Pancreas (tissue), 10 donors: ENCODE results near the gene HAO2. TPM values are rescaled to one million over a fixed set of nuclear protein-coding genes. Genes with fewer than 3 reads are reported as not detected.

Experiments used
- ATAC-seq, 4 donors: fragments of 200-7000 bp; cut with Tn5 transposase; one replicate each; pipeline versions ENCODE4 v1.8.0 to v1.9.1; 2020; ENCODE audit warnings: mild to moderate bottlenecking in 4 of 4, moderate library complexity in 4 of 4
- DNase-seq, 6 donors: peaks; one replicate each; pipeline ENCODE4 v3.0.0-alpha.2; 2020
- FAIRE-seq: peaks from 2 replicates; lab custom pipeline; 2012; peaks lifted over from hg19 to GRCh38; lab: Jason Lieb, UNC
- H3K27ac ChIP-seq, 4 donors: fragments of 200-600 bp; sonication (generic); 1 replicate in 3 of 4; 2 replicates in 1 of 4; pipeline versions ENCODE4 v1.5.0 to v1.8.0; 2020
- H3K27me3 ChIP-seq, 4 donors: fragments of 200-600 bp; one replicate each; pipeline ENCODE4 v1.8.0; 2021
- H3K36me3 ChIP-seq, 3 donors: fragments of 200-600 bp; sonication (generic) in 1 of 3; one replicate each; pipeline versions ENCODE4 v1.5.0 to v1.8.0; 2020 to 2021
- H3K4me1 ChIP-seq, 3 donors: fragments of 200-600 bp; one replicate each; pipeline ENCODE4 v1.8.0; 2021
- H3K4me3 ChIP-seq, 4 donors: fragments of 200-600 bp; sonication (generic) in 2 of 4; one replicate each; pipeline versions ENCODE4 v1.5.0 to v1.8.0; 2020 to 2021
- H3K9me3 ChIP-seq, 4 donors: fragments of 200-600 bp; one replicate each; pipeline ENCODE4 v1.8.0; 2021
- WGBS, 2 donors: extraction: QIAGEN DNeasy Blood & Tissue Kit; methylation state at CpG; one replicate each; pipeline ENCODE4 v1.1.7; 2013; 5-methylcytosine and 5-hydroxymethylcytosine counted together
- intact Hi-C, 3 donors: fragments of 100-400 bp; cut with DNase I; formaldehyde crosslinking; loops; one replicate each; pipeline versions ENCODE4 v1.11.1 to v1.14.2; 2022
- polyA plus RNA-seq, 2 donors: library from polyadenylated mRNA; stranded (reverse); fragments of 200-250 nt; gene quantifications; one replicate each; pipeline ENCODE4 v1.2.3, GENCODE V29; 2013
- total RNA-seq, 6 donors: library from RNA; stranded (reverse); fragmentation: NEBNext Ultra II Directional in 4 of 6; extraction: Animal tissue kit (Norgen Biotek cat#: 25700) in 4 of 6; gene quantifications; one replicate each; pipeline versions ENCODE4 v1.2.1 to v1.2.4, GENCODE V29; 2021 to 2023
- TF ChIP-seq, protein P1 (sequence below), 4 donors: fragments of 200-600 bp; sonication (generic) in 3 of 4; IDR thresholded peaks; one replicate each; pipeline versions ENCODE4 v1.5.0 to v1.8.0; 2021; ENCODE audit warnings: antibody characterized with exemption in 4 of 4
- donor health status: healthy with polysubstance abuse.
- donor health status: DM: no; HTN: no; CAD: no; lungs with moderate emphysema.
- donor health status: DM: no; HTN: no; CAD: no.
- donor health status: control.
- donor health status: control.
- donor health status: Bipolar disorder and iron deficiency.
- donor health status: DM: yes; HTN: yes; CAD: no.
- donor health status: DM: no; HTN: no; CAD: no.
- donor health status: DM: no; HTN: no; CAD: no.
- donor health status: DM: yes; HTN: yes; CAD: no.

Gene HAO2
- total RNA-seq: not detected
- polyA plus RNA-seq: not detected

DNA sequence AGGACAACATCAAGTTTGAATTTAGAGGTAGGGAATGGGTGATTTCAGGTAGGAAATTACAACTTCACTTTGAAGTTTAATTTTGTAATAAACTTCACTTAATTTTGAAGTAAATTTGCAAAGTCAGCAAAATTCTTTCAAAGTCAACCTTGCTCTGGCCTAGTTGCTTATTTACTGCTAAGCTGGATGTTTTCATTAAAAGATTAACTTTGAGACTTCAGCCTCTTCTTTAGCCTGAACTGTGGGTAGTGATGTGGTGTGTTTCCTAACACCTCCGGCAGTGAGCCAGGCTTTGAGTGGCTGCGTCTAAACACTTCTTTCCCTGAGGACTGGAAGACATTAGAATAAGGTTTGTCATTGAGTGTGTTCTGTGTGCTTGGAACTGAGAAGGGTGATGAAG, at the start of gene HAO2:
Gene HAO2 (plus strand): TSS at position 232 of the 400 bp plus-strand sequence. CDS start 12,301 bp downstream, outside the sequence.
- DNase-seq: no peak
- H3K27me3 ChIP-seq: no peaks in the 10 kb centered on the region
- FAIRE-seq: no peak
- WGBS, 2 donors: 71 to 77% methylated on average over 2 of the region's 2 CpGs
- intact Hi-C loops: no loop called here
- peaks cover 0 to 3% (median 0%) of the 10 kb centered on the region in 3 donors for H3K4me1 ChIP-seq
- no peak within 1 kb of the TSS for H3K27ac ChIP-seq
- no peak within 1 kb of the TSS for H3K4me3 ChIP-seq
- no peaks in the 10 kb centered on the region for H3K36me3 ChIP-seq
- no peaks in the 10 kb centered on the region for H3K9me3 ChIP-seq
- TF ChIP-seq, protein P1, sequence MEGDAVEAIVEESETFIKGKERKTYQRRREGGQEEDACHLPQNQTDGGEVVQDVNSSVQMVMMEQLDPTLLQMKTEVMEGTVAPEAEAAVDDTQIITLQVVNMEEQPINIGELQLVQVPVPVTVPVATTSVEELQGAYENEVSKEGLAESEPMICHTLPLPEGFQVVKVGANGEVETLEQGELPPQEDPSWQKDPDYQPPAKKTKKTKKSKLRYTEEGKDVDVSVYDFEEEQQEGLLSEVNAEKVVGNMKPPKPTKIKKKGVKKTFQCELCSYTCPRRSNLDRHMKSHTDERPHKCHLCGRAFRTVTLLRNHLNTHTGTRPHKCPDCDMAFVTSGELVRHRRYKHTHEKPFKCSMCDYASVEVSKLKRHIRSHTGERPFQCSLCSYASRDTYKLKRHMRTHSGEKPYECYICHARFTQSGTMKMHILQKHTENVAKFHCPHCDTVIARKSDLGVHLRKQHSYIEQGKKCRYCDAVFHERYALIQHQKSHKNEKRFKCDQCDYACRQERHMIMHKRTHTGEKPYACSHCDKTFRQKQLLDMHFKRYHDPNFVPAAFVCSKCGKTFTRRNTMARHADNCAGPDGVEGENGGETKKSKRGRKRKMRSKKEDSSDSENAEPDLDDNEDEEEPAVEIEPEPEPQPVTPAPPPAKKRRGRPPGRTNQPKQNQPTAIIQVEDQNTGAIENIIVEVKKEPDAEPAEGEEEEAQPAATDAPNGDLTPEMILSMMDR (IDR thresholded peaks at IDR 0.05): no peak
- ATAC-seq: no peak

DNA sequence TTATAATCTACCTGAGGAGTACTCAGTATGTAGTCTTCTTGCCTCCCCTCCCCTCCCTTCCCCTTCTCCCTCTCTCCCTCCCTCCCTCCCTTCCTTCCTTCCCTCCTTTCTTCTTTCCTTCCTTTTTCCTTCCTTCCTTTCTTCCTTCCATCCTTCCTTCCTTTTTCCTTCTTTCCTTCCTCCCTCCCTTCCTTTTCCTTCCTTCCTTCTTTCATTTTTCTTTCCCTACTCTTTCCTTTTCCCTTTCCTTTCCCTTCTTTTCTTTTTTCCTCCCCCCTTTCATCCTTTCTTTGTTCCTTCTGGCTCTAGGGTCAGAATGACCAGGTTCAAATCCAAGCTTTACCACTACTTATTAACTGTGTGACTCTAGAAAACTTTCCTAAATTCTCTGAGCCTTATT, 48.5 kb upstream of the HAO2 start:
- intact Hi-C loops: no loop called here
- Histone ChIP-seq H3K27ac (no peak overlapping the region), H3K27me3 (no peaks in the 10 kb centered on the region), H3K4me3 (no peak overlapping the region), H3K4me1 (no peaks in the 10 kb centered on the region), H3K36me3 (no peaks in the 10 kb centered on the region), H3K9me3 (no peaks in the 10 kb centered on the region)
- no peak for DNase-seq
- ATAC-seq: no peak
- TF ChIP-seq, protein P1 (IDR thresholded peaks at IDR 0.05): no peak
- FAIRE-seq: no peak

DNA sequence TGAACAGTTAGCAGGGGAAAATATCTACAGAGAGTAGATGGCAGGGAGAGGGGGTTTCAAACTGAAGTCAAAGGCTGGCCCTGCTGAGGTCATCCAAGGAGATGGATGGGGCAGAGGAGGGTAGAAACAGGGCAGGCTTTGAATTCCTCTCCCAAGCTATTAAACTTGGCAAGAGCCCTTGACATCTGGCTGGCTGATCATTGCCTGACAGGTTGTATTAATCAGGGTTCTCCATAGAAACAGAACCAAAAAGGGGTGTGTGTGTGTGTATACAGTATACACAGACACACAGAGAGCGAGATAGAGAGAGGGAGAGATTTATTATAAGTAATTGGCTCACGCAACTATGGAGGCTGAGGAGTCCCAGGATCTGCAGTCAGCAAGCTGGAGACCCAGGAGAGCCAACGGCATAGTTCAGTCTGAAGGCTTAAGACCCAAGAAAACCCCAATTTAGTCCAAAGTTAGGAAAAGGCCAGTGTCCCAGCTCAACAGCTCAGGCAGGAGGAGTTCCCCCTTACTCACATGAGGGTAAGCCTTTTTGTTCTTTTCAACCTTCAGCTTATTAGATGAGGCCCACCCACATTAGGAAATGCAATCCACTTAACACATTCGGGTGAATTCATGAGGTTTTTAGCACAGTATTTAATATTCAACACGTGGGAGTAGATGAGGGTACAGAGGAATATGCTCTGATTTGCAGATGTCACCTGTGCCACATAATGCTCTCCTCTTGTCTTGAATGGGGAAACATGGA, 46.7 kb upstream of the HAO2 start:
- TF ChIP-seq, protein P1 (IDR thresholded peaks at IDR 0.05): no peak
- FAIRE-seq: no peak
- Histone ChIP-seq H3K4me1 (no peaks in the 10 kb centered on the region), H3K9me3 (no peaks in the 10 kb centered on the region), H3K4me3 (no peak overlapping the region), H3K27ac (no peak overlapping the region), H3K36me3 (no peaks in the 10 kb centered on the region), H3K27me3 (no peaks in the 10 kb centered on the region)
- ATAC-seq: no peak
- DNase-seq: no peak
- intact Hi-C loops: no loop called here
- whole genome bisulfite sequencing, 2 donors: 67 to 72% methylated on average over 5 of the region's 5 CpGs

DNA sequence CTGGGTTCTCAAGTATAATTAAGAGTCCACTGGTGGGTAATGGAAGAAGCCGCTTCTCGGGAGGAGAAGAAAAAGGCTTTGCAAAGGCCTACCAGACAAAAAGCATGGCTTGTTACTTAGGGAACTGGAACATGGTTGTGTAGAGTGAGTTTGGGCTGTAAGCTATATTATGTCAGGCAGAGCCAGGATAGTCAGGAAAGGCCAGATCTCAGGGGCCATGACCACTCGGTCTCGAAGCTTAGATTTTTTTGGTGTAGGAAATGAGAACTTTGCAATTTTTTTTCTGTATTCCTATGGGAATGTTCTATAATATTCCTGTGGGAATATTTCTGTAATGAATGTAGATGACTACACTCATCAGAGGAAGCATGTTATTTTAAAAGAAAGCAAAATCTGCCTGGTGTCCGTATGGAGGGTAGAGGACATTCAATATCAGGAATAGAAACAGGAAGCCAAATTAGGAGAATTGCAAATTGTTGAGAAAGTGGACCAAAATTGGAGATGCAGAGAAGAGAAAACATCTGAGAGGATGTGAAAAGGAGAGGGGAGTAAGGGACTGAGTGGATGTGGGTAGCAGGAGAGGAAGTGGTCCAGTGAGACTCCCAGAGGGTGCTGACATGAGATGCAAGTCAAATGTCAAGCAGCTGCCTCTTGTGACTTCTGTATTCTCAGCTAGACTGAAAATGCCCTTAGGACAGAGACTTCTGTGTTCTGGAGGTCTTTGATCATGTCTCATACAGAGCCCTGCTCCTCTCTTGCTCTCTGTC, 45.2 kb upstream of the HAO2 start:
- Histone ChIP-seq H3K4me3 (no peak overlapping the region), H3K4me1 (peaks cover 0 to 3% (median 0%) of the 10 kb centered on the region in 3 donors), H3K27me3 (no peaks in the 10 kb centered on the region), H3K27ac (no peak overlapping the region), H3K36me3 (no peaks in the 10 kb centered on the region), H3K9me3 (no peaks in the 10 kb centered on the region)
- intact Hi-C loops: no loop called here
- no peak for FAIRE-seq
- 88 to 91% methylated on average over 5 of the region's 5 CpGs for WGBS, 2 donors
- TF ChIP-seq, protein P1 (IDR thresholded peaks at IDR 0.05): no peak
- no peak for DNase-seq
- ATAC-seq: no peak
